ENCODE results near the gene PPP1CA. TPM values are rescaled to one million over a fixed set of nuclear protein-coding genes. Genes with fewer than 3 reads are reported as not detected.
A peak's percentile ranks its signal among the peaks of the same experiment; 100 is the strongest.

Gene PPP1CA
- total RNA-seq, 2 donors from 2014 or later, result 133 to 146 TPM

DNA sequence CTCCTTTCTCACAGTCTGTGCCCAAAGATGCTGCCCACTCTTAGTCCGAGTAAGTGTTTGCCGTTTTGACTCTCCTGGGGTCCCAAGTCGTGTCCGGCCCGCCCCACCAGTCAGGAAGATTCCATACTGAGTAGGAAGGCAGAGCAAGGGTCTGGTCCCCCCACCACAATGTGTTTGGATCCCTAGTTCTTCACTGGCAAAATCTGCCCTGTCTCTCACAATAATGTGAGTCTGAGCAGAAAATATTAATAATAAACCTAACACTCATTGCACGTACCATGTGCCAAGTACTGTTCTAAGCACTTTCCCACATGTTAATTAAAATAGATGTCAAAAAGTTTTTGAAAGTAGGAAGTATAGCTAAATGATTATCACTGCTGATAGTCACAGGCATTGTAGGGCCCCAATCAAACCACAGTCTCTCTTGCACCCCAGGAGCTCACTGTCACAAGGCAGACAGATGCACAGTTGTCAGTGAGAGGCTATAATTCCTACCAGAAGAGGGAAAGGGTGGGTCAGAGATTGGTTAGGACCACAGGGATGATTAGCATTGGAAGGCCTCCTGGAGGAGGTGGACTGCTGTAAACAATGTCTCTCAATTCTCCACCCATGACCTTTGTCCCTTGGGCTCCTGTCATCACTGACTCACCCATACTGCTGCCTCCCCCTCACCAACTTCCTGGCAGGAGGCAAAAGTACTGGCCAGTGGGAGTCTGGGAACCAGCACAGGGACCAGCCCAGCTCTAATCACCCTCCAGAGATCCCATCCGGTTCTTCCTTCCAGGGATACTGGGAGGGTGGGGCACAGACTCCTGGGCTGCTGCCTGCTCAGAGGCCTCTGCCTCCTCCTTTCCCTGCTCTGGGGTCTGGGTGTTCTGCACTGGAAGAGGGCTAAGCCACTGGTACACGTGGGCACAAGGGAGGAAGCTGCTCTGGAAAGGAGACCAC is 47.3 kb downstream of the PPP1CA start:
- DNase-seq (no peak), ATAC-seq (no peak)
- H3K4me3 Mint-ChIP-seq, result peak overlapping the region; percentile 98
- H3K27me3 Mint-ChIP-seq, result no peaks in the 10 kb centered on the region
- H3K27ac Mint-ChIP-seq, result peak overlapping the region; percentile 97
- H3K9me3 ChIP-seq (ENCODE audit: control insufficient read depth, low read length, poor library complexity, severe bottlenecking), result no peaks in the 10 kb centered on the region
- H3K36me3 Mint-ChIP-seq (ENCODE audit: low read depth), result no peaks in the 10 kb centered on the region
- peaks cover 50% of the 10 kb centered on the region for H3K4me1 Mint-ChIP-seq

DNA sequence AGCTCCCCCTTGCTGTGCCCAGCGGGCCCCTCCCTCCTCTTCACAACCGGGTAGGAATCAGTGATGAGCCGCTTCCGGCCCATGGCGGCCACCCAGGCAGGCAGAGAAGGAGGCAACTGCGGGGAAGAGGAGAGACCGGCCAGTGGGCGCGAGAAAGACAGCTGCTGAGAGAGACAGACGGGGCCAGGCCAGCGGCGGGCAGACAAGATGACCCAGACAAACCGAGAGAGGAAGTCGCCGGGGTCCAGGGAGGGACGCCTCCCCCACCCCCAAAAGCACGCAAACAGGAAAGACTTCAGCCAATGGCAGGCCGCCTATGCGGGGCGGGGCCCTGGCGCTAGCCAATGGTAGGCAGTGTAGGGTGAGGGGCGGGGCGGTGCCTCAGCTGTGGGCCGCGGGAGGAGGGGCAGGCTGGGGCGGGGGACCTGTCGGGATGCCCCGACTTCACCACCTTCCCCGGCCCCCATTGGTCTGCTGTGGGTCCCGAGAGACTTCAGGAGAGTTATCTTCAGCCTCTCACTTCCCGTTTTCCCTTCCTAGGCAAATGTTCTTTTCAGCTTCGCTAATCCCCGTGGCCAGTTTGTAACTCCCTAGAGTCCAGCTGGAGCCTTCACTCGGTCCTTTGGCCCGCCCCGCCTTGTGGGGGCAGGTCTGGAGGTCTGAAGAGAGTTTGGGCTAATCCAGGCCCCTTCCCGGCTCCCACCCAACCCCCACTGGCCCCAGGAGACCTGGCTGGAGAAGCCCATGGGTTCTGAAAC is 48.2 kb downstream of the PPP1CA start, which contains the start of gene POLD4:
POLD4 (minus strand) TSS at position 230 of the 758 bp plus-strand sequence; CDS start at position 83, 147 bp downstream.
- DNase-seq (peak; percentile 92 to 95 (median 94)), ATAC-seq (peak; percentile 90)
- Mint-ChIP-seq H3K27ac (peak within 1 kb of the TSS; percentile 97), H3K4me1 (peaks cover 57% of the 10 kb centered on the region), H3K4me3 (peak within 1 kb of the TSS; percentile 98), H3K27me3 (no peaks in the 10 kb centered on the region), H3K36me3 (ENCODE audit: low read depth) (no peaks in the 10 kb centered on the region)
- no peaks in the 10 kb centered on the region for H3K9me3 ChIP-seq (ENCODE audit: control insufficient read depth, low read length, poor library complexity, severe bottlenecking)

DNA sequence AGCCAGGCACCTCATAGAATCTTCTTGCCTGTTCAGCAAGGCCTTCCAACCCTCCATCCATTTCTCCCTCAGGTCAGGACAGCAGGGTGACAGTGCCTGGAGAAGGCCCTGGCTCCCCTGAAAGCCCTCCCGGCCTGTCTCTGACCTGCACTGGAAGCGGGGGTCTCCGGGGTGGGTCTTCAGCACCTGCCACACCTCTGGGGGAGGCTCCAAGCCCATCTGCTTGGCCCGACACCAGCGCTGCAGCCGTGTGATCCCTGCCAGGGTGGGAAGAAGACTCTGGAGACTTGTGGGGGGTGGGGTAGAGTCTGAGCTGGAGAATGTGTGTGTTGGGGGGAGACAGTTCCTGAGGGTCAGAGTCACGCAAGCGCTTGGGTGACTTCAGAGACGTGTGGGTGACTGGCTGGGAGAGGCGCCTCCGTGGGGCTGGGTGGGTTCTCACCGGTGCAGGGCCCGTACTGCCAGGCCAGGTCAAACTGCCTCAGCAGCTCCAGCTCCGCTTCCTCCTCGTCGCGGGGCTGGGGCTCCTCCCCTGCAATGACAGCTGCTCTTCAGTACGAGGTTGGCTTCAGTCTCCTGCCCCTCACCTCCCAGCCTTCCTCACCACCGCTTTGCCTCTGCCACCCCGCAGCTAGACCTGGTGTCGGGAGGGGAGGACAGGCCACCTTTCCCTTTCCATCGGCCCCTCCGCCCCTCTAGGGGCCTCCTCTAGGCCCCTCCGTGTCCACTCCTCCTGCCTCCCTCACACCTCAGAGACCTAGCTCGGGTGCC is 48.9 kb downstream of the PPP1CA start:
- no peaks in the 10 kb centered on the region for H3K36me3 Mint-ChIP-seq (ENCODE audit: low read depth)
- peak overlapping the region; percentile 97 for H3K27ac Mint-ChIP-seq
- no peaks in the 10 kb centered on the region for H3K27me3 Mint-ChIP-seq
- H3K4me3 Mint-ChIP-seq, result peak overlapping the region; percentile 98
- ATAC-seq, result peak; percentile 63
- peaks cover 51% of the 10 kb centered on the region for H3K4me1 Mint-ChIP-seq
- DNase-seq, result peak in 2 of 3 donors; percentile 45
- no peaks in the 10 kb centered on the region for H3K9me3 ChIP-seq (ENCODE audit: control insufficient read depth, low read length, poor library complexity, severe bottlenecking)

DNA sequence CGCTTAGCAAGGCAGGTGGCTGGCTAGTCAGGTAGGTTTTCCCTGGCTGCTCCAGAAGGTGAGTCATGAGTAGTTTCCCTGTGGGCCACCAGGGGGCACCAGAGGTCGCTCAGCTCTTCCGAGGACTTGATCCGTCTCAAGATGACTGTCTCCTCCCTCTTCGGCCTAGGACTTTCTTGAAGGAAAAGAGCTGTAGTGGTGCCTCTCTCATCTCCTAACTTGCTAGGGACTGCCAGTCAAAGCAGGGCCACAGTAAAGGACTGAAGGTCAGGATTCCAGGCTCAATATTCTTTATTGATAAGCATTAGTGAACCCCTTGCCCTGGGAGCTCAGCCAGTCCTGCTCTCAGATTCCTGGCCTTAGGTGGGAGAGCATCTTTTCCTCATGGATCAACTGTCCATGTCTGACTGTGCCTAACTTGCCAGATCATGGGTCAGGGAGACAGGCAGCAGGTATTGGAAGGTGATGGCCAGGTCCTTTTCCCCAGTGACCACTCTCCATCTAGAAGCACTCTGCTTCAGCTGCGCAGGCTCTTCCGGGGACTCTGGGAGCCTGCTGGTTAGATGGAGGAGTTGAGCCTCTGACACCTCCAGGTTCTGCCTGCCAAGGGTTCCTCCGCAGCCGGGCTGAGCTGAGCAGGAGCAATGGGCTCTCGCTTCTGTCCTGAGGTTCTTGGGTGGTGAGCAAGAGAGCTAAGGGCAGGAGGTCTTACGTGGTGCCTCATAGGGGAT is 50.2 kb downstream of the PPP1CA start:
- H3K36me3 Mint-ChIP-seq (ENCODE audit: low read depth), result no peaks in the 10 kb centered on the region
- DNase-seq (peak; percentile 51 to 64 (median 61)), ATAC-seq (no peak)
- H3K27me3 Mint-ChIP-seq, result no peaks in the 10 kb centered on the region
- peak overlapping the region; percentile 66 for H3K4me3 Mint-ChIP-seq
- peaks cover 47% of the 10 kb centered on the region for H3K4me1 Mint-ChIP-seq
- H3K9me3 ChIP-seq (ENCODE audit: control insufficient read depth, low read length, poor library complexity, severe bottlenecking), result no peaks in the 10 kb centered on the region
- peak overlapping the region; percentile 81 for H3K27ac Mint-ChIP-seq

DNA sequence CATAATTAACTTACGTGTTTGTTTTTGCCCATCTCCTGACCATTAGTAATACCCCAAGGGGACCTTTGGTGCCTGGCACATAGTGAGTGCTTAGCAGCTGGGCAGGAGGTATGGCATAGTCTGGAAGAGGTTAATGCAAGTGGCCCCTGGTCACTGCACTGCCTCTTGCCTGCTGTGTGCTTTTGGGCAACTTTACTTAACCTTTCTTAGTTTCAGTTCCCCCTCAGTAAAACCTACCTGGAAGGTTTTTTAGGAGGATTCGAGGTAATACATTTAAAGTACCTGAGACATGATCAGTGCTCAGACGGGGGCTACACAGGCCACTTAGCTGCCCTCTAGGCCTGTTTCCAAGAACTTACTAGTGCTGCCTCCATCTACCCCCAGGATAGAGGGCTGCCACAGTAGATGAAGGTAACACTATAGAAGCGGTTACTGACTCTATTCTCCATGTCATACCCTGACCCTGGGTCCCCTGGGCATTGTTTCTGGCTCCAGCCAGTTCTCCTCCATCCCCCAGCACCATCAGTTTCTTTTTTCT is 51.7 kb downstream of the PPP1CA start:
- Mint-ChIP-seq H3K27me3 (no peaks in the 10 kb centered on the region), H3K27ac (peak overlapping the region; percentile 81), H3K4me1 (peaks cover 58% of the 10 kb centered on the region), H3K4me3 (no peak overlapping the region), H3K36me3 (ENCODE audit: low read depth) (no peaks in the 10 kb centered on the region)
- ATAC-seq (no peak), DNase-seq (no peak)
- H3K9me3 ChIP-seq (ENCODE audit: control insufficient read depth, low read length, poor library complexity, severe bottlenecking), result no peaks in the 10 kb centered on the region

DNA sequence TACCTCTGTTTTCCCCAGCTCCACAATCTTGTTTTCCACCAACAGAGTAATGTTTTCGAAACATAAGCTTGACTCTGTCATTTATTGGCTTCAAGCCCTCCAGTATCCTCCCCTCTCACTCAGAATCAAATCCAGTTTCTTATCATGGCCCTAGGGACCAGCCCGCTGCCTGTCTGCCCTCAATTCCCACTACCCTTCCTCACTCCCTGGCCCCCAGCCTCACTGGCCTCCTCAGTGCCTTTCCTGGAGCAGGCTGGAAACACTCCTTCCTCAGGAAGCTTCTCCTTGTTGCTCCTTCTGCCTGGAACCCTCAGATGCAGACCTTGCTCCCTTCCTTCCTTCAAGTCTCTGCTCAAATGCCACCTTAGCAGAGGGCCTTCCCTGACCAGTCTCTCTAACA is 52.2 kb downstream of the PPP1CA start:
- Mint-ChIP-seq H3K27me3 (no peaks in the 10 kb centered on the region), H3K36me3 (ENCODE audit: low read depth) (no peaks in the 10 kb centered on the region), H3K4me1 (peaks cover 57% of the 10 kb centered on the region), H3K27ac (no peak overlapping the region), H3K4me3 (no peak overlapping the region)
- DNase-seq (no peak), ATAC-seq (no peak)
- no peaks in the 10 kb centered on the region for H3K9me3 ChIP-seq (ENCODE audit: control insufficient read depth, low read length, poor library complexity, severe bottlenecking)

DNA sequence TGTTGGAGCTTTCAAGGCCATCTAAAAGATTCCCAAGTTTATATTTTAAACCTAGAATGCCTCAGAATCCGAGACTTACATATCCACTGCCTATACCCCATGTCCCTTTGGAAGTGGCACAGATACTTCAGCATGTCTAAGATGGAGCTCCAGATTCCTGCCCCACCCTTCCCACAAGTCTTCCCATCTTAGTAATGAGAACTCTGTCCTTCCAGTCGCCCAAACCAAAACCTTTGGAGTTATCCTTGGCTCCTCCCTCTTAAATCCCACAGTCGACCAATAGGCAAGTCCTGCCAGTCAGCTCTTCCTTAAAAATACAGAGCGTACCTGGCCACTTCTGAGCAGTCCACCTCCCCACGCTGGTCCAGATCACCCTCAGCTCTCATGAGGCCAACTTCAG is 52.6 kb downstream of the PPP1CA start:
- DNase-seq (no peak), ATAC-seq (no peak)
- Mint-ChIP-seq H3K36me3 (ENCODE audit: low read depth) (no peaks in the 10 kb centered on the region), H3K27ac (peak overlapping the region; percentile 47), H3K27me3 (no peaks in the 10 kb centered on the region), H3K4me3 (no peak overlapping the region), H3K4me1 (peaks cover 57% of the 10 kb centered on the region)
- no peaks in the 10 kb centered on the region for H3K9me3 ChIP-seq (ENCODE audit: control insufficient read depth, low read length, poor library complexity, severe bottlenecking)

Other genes starting within 250 kb of the PPP1CA start
- 100 to 1,000 TPM; 264 to 276 TPM for gene GRK2, start 135.4 kb downstream of the PPP1CA start, total RNA-seq
- gene ANKRD13D, start 112.6 kb downstream of the PPP1CA start, total RNA-seq, result 100 to 1,000 TPM; 174 to 220 TPM
- 10 to 100 TPM; 12.8 to 17.8 TPM for gene SSH3, start 98.3 kb downstream of the PPP1CA start, total RNA-seq
- gene POLD4, start 48.3 kb downstream of the PPP1CA start, total RNA-seq, result 10 to 100 TPM; 45.9 to 61.0 TPM
- gene CLCF1, start 28.3 kb downstream of the PPP1CA start, total RNA-seq, result 1 to 10 TPM; 7.3 to 7.5 TPM
- 10 to 100 TPM; 21.5 to 40.5 TPM for gene RAD9A, start 9.9 kb downstream of the PPP1CA start, total RNA-seq
- 100 to 1,000 TPM; 251 to 262 TPM for gene TBC1D10C, start 2.2 kb upstream of the PPP1CA start, total RNA-seq
- 1 to 10 TPM; 4.5 to 7.5 TPM for gene CARNS1, start 13.8 kb upstream of the PPP1CA start, total RNA-seq
- 10 to 100 TPM; 47.8 to 62.7 TPM for gene RPS6KB2, start 26.6 kb upstream of the PPP1CA start, total RNA-seq
- gene PTPRCAP, start 35.8 kb upstream of the PPP1CA start, total RNA-seq, result 100 to 1,000 TPM; 170 to 184 TPM
- gene CORO1B, start 41.6 kb upstream of the PPP1CA start, total RNA-seq, result 10 to 100 TPM; 46.1 to 75.4 TPM
- gene GPR152, start 50.9 kb upstream of the PPP1CA start, total RNA-seq, result not detected
- gene CABP4, start 53.5 kb upstream of the PPP1CA start, total RNA-seq, result 10 to 100 TPM in 1 of 2 donors, 1 to 10 TPM in 1; 7.5 to 12.1 TPM
- 10 to 100 TPM; 48.7 to 65.6 TPM for gene TMEM134, start 67.4 kb upstream of the PPP1CA start, total RNA-seq
- gene AIP, start 81.2 kb upstream of the PPP1CA start, total RNA-seq, result 100 to 1,000 TPM in 1 of 2 donors, 10 to 100 TPM in 1; 98.3 to 109 TPM
- gene PITPNM1, start 103.5 kb upstream of the PPP1CA start, total RNA-seq, result 100 to 1,000 TPM; 109 to 121 TPM
- gene CDK2AP2, start 106.3 kb upstream of the PPP1CA start, total RNA-seq, result 10 to 100 TPM; 33.8 to 45.6 TPM
- gene CABP2, start 121.6 kb upstream of the PPP1CA start, total RNA-seq, result not detected
- 10 to 100 TPM; 67.8 to 79.7 TPM for gene GSTP1, start 182.0 kb upstream of the PPP1CA start, total RNA-seq
- gene NDUFV1, start 205.1 kb upstream of the PPP1CA start, total RNA-seq, result 100 to 1,000 TPM; 206 to 239 TPM
- 1 to 10 TPM; 1.5 to 3.4 TPM for gene NUDT8, start 228.1 kb upstream of the PPP1CA start, total RNA-seq
- not detected for gene TBX10, start 237.9 kb upstream of the PPP1CA start, total RNA-seq
- gene ACY3, start 248.9 kb upstream of the PPP1CA start, total RNA-seq, result under 1 TPM in 1 of 2 donors, not detected in 1; 0.37 TPM